Measurements from ENCODE around the gene ARPC5L.
"Not testable (repeated sequence)": the region's sequence is repeated elsewhere in the genome, so short reads cannot be mapped to it uniquely, and the experiment has no call there.

The ARPC5L gene

DNA sequence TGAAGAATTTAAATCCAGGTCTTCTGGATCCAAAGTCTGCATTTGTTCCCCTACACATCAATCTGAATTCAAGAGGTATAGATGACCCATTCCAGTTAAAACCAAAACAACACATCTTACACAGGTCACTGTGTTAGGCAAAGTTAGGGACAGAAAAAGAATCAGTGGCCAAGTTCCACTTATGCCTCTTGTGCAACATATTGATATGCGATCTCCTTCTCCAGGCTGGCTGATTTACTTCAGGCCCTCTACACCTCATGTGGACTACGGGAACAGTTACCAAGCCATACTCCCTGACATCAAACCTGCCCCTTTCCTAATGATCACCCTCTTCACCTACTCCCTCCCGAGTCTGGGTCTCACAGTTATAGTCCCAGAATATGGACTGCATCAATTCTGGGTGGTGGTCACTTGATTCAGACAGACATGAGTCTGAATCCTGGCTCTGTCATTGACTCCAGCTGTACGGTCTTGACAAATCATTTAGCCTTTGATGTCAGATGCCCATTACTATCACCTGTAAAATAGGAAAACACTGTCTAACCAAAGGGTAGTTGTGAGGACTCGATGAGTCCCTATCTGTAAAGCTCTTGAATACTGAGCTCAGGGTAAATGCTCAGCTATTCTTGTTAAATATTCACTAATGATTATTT lies 52.9 kb downstream of the ARPC5L start:
- TF ChIP-seq, protein P1, sequence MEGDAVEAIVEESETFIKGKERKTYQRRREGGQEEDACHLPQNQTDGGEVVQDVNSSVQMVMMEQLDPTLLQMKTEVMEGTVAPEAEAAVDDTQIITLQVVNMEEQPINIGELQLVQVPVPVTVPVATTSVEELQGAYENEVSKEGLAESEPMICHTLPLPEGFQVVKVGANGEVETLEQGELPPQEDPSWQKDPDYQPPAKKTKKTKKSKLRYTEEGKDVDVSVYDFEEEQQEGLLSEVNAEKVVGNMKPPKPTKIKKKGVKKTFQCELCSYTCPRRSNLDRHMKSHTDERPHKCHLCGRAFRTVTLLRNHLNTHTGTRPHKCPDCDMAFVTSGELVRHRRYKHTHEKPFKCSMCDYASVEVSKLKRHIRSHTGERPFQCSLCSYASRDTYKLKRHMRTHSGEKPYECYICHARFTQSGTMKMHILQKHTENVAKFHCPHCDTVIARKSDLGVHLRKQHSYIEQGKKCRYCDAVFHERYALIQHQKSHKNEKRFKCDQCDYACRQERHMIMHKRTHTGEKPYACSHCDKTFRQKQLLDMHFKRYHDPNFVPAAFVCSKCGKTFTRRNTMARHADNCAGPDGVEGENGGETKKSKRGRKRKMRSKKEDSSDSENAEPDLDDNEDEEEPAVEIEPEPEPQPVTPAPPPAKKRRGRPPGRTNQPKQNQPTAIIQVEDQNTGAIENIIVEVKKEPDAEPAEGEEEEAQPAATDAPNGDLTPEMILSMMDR (IDR thresholded peaks at IDR 0.05; ENCODE audit: insufficient read depth, low read length): no peak
- TF ChIP-seq, protein P2, sequence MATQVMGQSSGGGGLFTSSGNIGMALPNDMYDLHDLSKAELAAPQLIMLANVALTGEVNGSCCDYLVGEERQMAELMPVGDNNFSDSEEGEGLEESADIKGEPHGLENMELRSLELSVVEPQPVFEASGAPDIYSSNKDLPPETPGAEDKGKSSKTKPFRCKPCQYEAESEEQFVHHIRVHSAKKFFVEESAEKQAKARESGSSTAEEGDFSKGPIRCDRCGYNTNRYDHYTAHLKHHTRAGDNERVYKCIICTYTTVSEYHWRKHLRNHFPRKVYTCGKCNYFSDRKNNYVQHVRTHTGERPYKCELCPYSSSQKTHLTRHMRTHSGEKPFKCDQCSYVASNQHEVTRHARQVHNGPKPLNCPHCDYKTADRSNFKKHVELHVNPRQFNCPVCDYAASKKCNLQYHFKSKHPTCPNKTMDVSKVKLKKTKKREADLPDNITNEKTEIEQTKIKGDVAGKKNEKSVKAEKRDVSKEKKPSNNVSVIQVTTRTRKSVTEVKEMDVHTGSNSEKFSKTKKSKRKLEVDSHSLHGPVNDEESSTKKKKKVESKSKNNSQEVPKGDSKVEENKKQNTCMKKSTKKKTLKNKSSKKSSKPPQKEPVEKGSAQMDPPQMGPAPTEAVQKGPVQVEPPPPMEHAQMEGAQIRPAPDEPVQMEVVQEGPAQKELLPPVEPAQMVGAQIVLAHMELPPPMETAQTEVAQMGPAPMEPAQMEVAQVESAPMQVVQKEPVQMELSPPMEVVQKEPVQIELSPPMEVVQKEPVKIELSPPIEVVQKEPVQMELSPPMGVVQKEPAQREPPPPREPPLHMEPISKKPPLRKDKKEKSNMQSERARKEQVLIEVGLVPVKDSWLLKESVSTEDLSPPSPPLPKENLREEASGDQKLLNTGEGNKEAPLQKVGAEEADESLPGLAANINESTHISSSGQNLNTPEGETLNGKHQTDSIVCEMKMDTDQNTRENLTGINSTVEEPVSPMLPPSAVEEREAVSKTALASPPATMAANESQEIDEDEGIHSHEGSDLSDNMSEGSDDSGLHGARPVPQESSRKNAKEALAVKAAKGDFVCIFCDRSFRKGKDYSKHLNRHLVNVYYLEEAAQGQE (IDR thresholded peaks at IDR 0.05; ENCODE audit: insufficient replicate concordance, low read depth): no peak
- TF ChIP-seq SPI1 (IDR thresholded peaks at IDR 0.05; ENCODE audit: borderline replicate concordance, low read depth) (no peak), GABPA (IDR thresholded peaks at IDR 0.05; ENCODE audit: low read depth) (no peak), POLR2AphosphoS5 (IDR thresholded peaks at IDR 0.05; ENCODE audit: low read depth) (no peak)
- Histone ChIP-seq H3K27me3 (ENCODE audit: insufficient read depth, poor library complexity, severe bottlenecking) (no peaks in the 10 kb centered on the region), H3K27ac (replicated peaks) (no peak overlapping the region), H3K4me3 (replicated peaks; ENCODE audit: insufficient read depth, low read length) (no peak overlapping the region)
- no peak for DNase-seq (ENCODE audit: low read depth in 1 of 2, low spot score in 1 of 2)

DNA sequence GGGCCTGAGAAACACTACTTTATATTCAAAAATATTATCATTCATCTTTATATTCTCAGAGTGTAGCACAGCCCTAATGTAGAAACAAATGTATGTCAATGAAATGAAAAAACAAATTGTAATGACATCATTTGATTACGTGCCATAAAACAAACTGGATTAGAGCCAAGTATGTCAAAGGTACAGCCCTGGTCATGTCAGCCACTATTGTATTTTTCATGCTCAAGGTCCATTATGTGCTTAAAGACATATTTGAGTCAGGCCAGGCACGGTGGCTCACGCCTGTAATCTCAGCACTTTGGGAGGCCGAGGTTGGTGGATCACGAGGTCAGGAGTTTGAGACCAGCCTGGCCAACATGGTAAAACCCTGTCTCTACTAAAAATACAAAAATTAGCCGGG lies 58.5 kb downstream of the ARPC5L start:
- H3K4me3 ChIP-seq (replicated peaks; ENCODE audit: insufficient read depth, low read length); H3K27ac ChIP-seq (replicated peaks); DNase-seq (ENCODE audit: low read depth in 1 of 2, low spot score in 1 of 2); H3K27me3 ChIP-seq (ENCODE audit: insufficient read depth, poor library complexity, severe bottlenecking): not testable (repeated sequence)
